ENCODE measurements around the gene NCOA1.

GRCh38 chr2:24509425-24509824, 18.4 kb downstream of the NCOA1 start:
- TF ChIP-seq CTCF (IDR thresholded peaks at IDR 0.05 in 4 of 5, conservative IDR thresholded peaks at IDR 0.05 in 1 of 5), result no peak
- TF ChIP-seq POLR2A (IDR thresholded peaks at IDR 0.05), result no peak
